K562 (cell line): ENCODE measurements around the gene SNAPC2. TPM values are rescaled to one million over a fixed set of nuclear protein-coding genes. Genes with fewer than 3 reads are reported as not detected.
A peak's percentile ranks its signal among the peaks of the same experiment; 100 is the strongest.

ENCODE experiments used
- BRD9 ChIP-seq: fragments of 450-650 bp; IDR thresholded peaks from 2 replicates; pipeline ENCODE4 v1.6.1; 2018; ENCODE audit warnings: low read depth; ENCODE audit not compliant: partially characterized antibody
- EP400 ChIP-seq: fragments of 450-650 bp; IDR thresholded peaks from 2 replicates; pipeline ENCODE4 v1.6.1; 2017; ENCODE audit warnings: antibody characterized with exemption, mild to moderate bottlenecking, moderate library complexity
- FIP1L1 ChIP-seq: fragments of 200-400 bp; formaldehyde crosslinking; IDR thresholded peaks from 2 replicates; pipeline ENCODE4 v1.6.1; 2018; ENCODE audit warnings: mild to moderate bottlenecking, low read depth, low read length; ENCODE audit not compliant: poor library complexity, severe bottlenecking
- PHB ChIP-seq: fragments of 250-450 bp; sonication (Bioruptor Pico); IDR thresholded peaks from 2 replicates; pipeline ENCODE4 v1.5.0; 2021
- RBFOX2 ChIP-seq: fragments of 200-400 bp; formaldehyde crosslinking; IDR thresholded peaks from 2 replicates; pipeline ENCODE4 v1.6.1; 2017; ENCODE audit warnings: low read depth, mild to moderate bottlenecking, low read length, moderate library complexity
- TEAD4 ChIP-seq, 2 experiments: sonication (generic) in 1 of 2; formaldehyde crosslinking in 1 of 2; IDR thresholded peaks; 2 replicates each; pipeline versions ENCODE4 v1.6.1 to v1.8.0; 2012 to 2022; ENCODE audit warnings: borderline replicate concordance in 1 of 2, inconsistent platforms in 1 of 2, low read length in 1 of 2, mild to moderate bottlenecking in 1 of 2, missing genetic modification reagents in 1 of 2
- ZBTB7A ChIP-seq: IDR thresholded peaks from 2 replicates; pipeline ENCODE4 v1.6.1; 2011; ENCODE audit warnings: low read depth, mild to moderate bottlenecking, low read length, moderate library complexity, borderline replicate concordance; ENCODE audit not compliant: control insufficient read depth
- ZNF354B ChIP-seq: fragments of 250-450 bp; sonication (Bioruptor Pico); IDR thresholded peaks from 2 replicates; pipeline ENCODE4 v1.4.0; 2020
- ZNF384 ChIP-seq: IDR thresholded peaks from 2 replicates; pipeline ENCODE4 v1.6.1; 2012; ENCODE audit warnings: low read depth, low read length, improper control_type of control experiment
- polyA plus RNA-seq, 8 experiments: library from polyadenylated mRNA; depleted of rRNA in 4 of 8; stranded (reverse) in 5 of 8; unstranded in 3 of 8; fragments of >200 nt; fragmentation: Nextera tagmentation in 2 of 8; fragmentation: Illumina TruSeq in 1 of 8; extraction: Ambion mirVana in 2 of 8; extraction: Trizol in 1 of 8; gene quantifications; 2 replicates each; pipeline versions ENCODE4 v1.2.1 to v1.2.3, GENCODE V29; 2011 to 2014; ENCODE audit warnings: inconsistent platforms in 1 of 8, missing spikeins in 1 of 8
- total RNA-seq, 7 experiments: library from RNA; depleted of rRNA in 6 of 7; stranded (reverse); fragments of >200 nt in 6 of 7; fragmentation: Illumina TruSeq in 2 of 7; extraction: Trizol in 2 of 7; gene quantifications; 2 replicates each; pipeline versions ENCODE4 v1.2.1 to v1.2.3, GENCODE V29; 2011 to 2021; ENCODE audit warnings: low replicate concordance in 1 of 7
- TF ChIP-seq, protein P1 (sequence below), 3 experiments: IDR thresholded peaks in 2 of 3; conservative IDR thresholded peaks in 1 of 3; 2 replicates each; pipeline ENCODE4 v1.5.1; 2011 to 2012; ENCODE audit warnings: low read length in 3 of 3, mild to moderate bottlenecking in 3 of 3, control low read depth in 2 of 3, improper control_type of control experiment in 1 of 3, inconsistent platforms in 1 of 3, low read depth in 1 of 3, mixed read lengths in 1 of 3, moderate library complexity in 1 of 3; ENCODE audit not compliant: insufficient read depth in 2 of 3
- TF ChIP-seq, protein P2 (sequence below), 2 experiments: fragments of 450-650 bp in 1 of 2; sonication (generic) in 1 of 2; formaldehyde crosslinking; conservative IDR thresholded peaks; 2 replicates each; pipeline versions ENCODE4 v1.4.0 to v1.8.1; 2020 to 2022; ENCODE audit warnings: mild to moderate bottlenecking in 1 of 2, missing genetic modification reagents in 1 of 2

SNAPC2 gene
- total and polyA plus RNA-seq, 9 of the 15 experiments (the other 6 are each of a cell fraction or from before 2014, with no cell fraction given): 0.59 to 45.1 (median 15.3) TPM

- TF ChIP-seq TEAD4 (IDR thresholded peaks at IDR 0.05; ENCODE audit: low read length) (peak; percentile 42; the same call in 1 of the 2 replicates), TEAD4 (CRISPR knock-in tag; IDR thresholded peaks at IDR 0.05; ENCODE audit: borderline replicate concordance) (no peak), ZNF354B (CRISPR knock-in tag) (peak; percentile 41; the same call in 1 of the 2 replicates), RBFOX2 (no peak), BRD9 (no peak), ZBTB7A (0 out of 2 replicates have a peak, but pooled peaks have one; percentile 2), PHB (peak; percentile 60; the same call in 1 of the 2 replicates), ZNF384 (peak; percentile 79), FIP1L1 (no peak), EP400 (no peak)
- TF ChIP-seq, protein P1, sequence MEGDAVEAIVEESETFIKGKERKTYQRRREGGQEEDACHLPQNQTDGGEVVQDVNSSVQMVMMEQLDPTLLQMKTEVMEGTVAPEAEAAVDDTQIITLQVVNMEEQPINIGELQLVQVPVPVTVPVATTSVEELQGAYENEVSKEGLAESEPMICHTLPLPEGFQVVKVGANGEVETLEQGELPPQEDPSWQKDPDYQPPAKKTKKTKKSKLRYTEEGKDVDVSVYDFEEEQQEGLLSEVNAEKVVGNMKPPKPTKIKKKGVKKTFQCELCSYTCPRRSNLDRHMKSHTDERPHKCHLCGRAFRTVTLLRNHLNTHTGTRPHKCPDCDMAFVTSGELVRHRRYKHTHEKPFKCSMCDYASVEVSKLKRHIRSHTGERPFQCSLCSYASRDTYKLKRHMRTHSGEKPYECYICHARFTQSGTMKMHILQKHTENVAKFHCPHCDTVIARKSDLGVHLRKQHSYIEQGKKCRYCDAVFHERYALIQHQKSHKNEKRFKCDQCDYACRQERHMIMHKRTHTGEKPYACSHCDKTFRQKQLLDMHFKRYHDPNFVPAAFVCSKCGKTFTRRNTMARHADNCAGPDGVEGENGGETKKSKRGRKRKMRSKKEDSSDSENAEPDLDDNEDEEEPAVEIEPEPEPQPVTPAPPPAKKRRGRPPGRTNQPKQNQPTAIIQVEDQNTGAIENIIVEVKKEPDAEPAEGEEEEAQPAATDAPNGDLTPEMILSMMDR (IDR thresholded peaks at IDR 0.05 in 2 of 3, conservative IDR thresholded peaks at IDR 0.05 in 1 of 3; ENCODE audit: insufficient read depth in 2 of 3, low read depth in 1 of 3, low read length in 3 of 3): peak; percentile 83 to 87 (median 83)
- TF ChIP-seq, protein P2, sequence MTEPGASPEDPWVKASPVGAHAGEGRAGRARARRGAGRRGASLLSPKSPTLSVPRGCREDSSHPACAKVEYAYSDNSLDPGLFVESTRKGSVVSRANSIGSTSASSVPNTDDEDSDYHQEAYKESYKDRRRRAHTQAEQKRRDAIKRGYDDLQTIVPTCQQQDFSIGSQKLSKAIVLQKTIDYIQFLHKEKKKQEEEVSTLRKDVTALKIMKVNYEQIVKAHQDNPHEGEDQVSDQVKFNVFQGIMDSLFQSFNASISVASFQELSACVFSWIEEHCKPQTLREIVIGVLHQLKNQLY (CRISPR knock-in tag; conservative IDR thresholded peaks at IDR 0.05): no peak
These were observed 24.1 kb downstream of the SNAPC2 start (continued) for GRCh38 chr19:7944177-7944761.
